Activated B cell treated with CpG ODN at 0.5 μM for 24 hours (primary cell): ENCODE results near the gene PTPN4. TPM values are rescaled to one million over a fixed set of nuclear protein-coding genes. Genes with fewer than 3 reads are reported as not detected.

Experiments used
- ATAC-seq: fragments of 200-7000 bp; cut with Tn5 transposase; one replicate; pipeline ENCODE4 v1.10.0; 2021; ENCODE audit warnings: low read depth, mild to moderate bottlenecking, moderate library complexity
- CTCF ChIA-PET: fragments of 350-600 bp; sonication (Branson Sonifier 250); formaldehyde crosslinking; loops from one replicate; lab custom pipeline; 2021; ENCODE audit warnings: antibody characterized with exemption; lab: Charles Lee
- POLR2A ChIA-PET: fragments of 350-600 bp; sonication (Branson Sonifier 250); formaldehyde crosslinking; loops from one replicate; lab custom pipeline; 2021; ENCODE audit warnings: antibody characterized with exemption; lab: Charles Lee
- DNase-seq: peaks from one replicate; pipeline ENCODE4 v3.0.0; 2022
- H3K27ac Mint-ChIP-seq: one replicate; pipeline ENCODE4 v1.8.0; 2020; ENCODE audit warnings: mixed read lengths
- H3K27me3 Mint-ChIP-seq: one replicate; pipeline ENCODE4 v1.8.0; 2021; ENCODE audit warnings: mixed read lengths
- H3K36me3 Mint-ChIP-seq: one replicate; pipeline ENCODE4 v1.8.0; 2021; ENCODE audit warnings: low read depth, mixed read lengths
- H3K4me1 Mint-ChIP-seq: one replicate; pipeline ENCODE4 v1.8.0; 2021; ENCODE audit warnings: mixed read lengths
- H3K4me3 Mint-ChIP-seq: one replicate; pipeline ENCODE4 v1.8.0; 2020; ENCODE audit warnings: mild to moderate bottlenecking, mixed read lengths
- H3K9me3 Mint-ChIP-seq: one replicate; pipeline ENCODE4 v1.8.0; 2020; ENCODE audit warnings: mixed read lengths
- CTCF ChIP-seq: fragments of 200-600 bp; IDR thresholded peaks from one replicate; pipeline ENCODE4 v1.8.0; 2022; ENCODE audit warnings: antibody characterized with exemption, mild to moderate bottlenecking
- intact Hi-C: fragments of 100-400 bp; cut with micrococcal nuclease; formaldehyde crosslinking; loops from one replicate; pipeline ENCODE4 v1.15.1; 2024
- total RNA-seq: library from RNA; stranded (reverse); gene quantifications from 2 replicates; pipeline ENCODE4 v1.2.3, GENCODE V29; 2022

Gene PTPN4
- total RNA-seq, 1 donor from 2014 or later: 41.2 TPM

GRCh38 chr2:119849838-119850565 is 90.3 kb downstream of the PTPN4 start:
- peaks cover 33% of the 10 kb centered on the region for H3K9me3 Mint-ChIP-seq
- H3K27ac Mint-ChIP-seq: no peak overlapping the region
- ATAC-seq: no peak
- peaks cover 13% of the 10 kb centered on the region for H3K4me1 Mint-ChIP-seq
- H3K4me3 Mint-ChIP-seq: no peak overlapping the region
- TF ChIP-seq CTCF: no peak
- H3K36me3 Mint-ChIP-seq: peaks cover 54% of the 10 kb centered on the region
- DNase-seq: no peak
- ChIA-PET CTCF (no interaction called here), POLR2A (no interaction called here)
- H3K27me3 Mint-ChIP-seq: no peaks in the 10 kb centered on the region
- intact Hi-C loops: no loop called here

- no peak for DNase-seq
- Mint-ChIP-seq H3K4me1 (peaks cover 15% of the 10 kb centered on the region), H3K27me3 (no peaks in the 10 kb centered on the region), H3K36me3 (peaks cover 46% of the 10 kb centered on the region), H3K4me3 (no peak overlapping the region), H3K27ac (no peak overlapping the region), H3K9me3 (peaks cover 29% of the 10 kb centered on the region)
- ATAC-seq: no peak
- ChIA-PET CTCF (no interaction called here), POLR2A (no interaction called here)
- no peak for TF ChIP-seq CTCF
- intact Hi-C loops: no loop called here
Measured at GRCh38 chr2:119852214-119852613, 92.5 kb downstream of the PTPN4 start.

- DNase-seq (no peak), ATAC-seq (no peak)
- no peak for TF ChIP-seq CTCF
- intact Hi-C loops: no loop called here
- H3K27me3 Mint-ChIP-seq: no peaks in the 10 kb centered on the region
- CTCF ChIA-PET: no interaction called here
- POLR2A ChIA-PET: no interaction called here
- no peak overlapping the region for H3K4me3 Mint-ChIP-seq
- H3K9me3 Mint-ChIP-seq: peaks cover 29% of the 10 kb centered on the region
- peaks cover 13% of the 10 kb centered on the region for H3K4me1 Mint-ChIP-seq
- no peak overlapping the region for H3K27ac Mint-ChIP-seq
- peaks cover 41% of the 10 kb centered on the region for H3K36me3 Mint-ChIP-seq
Measured at GRCh38 chr2:119853777-119854399, 94.2 kb downstream of the PTPN4 start.

- Mint-ChIP-seq H3K9me3 (peaks cover 17% of the 10 kb centered on the region), H3K27me3 (no peaks in the 10 kb centered on the region), H3K4me1 (peaks cover 25% of the 10 kb centered on the region), H3K4me3 (no peak overlapping the region), H3K27ac (no peak overlapping the region), H3K36me3 (peaks cover 16% of the 10 kb centered on the region)
- DNase-seq (no peak), ATAC-seq (no peak)
- ChIA-PET CTCF (no interaction called here), POLR2A (no interaction called here)
- TF ChIP-seq CTCF: no peak
- intact Hi-C loops: no loop called here
Measured at GRCh38 chr2:119856469-119856901, 96.8 kb downstream of the PTPN4 start.

GRCh38 chr2:119857742-119858141 is 98.0 kb downstream of the PTPN4 start:
- peaks cover 32% of the 10 kb centered on the region for H3K4me1 Mint-ChIP-seq
- H3K27ac Mint-ChIP-seq: no peak overlapping the region
- no peak overlapping the region for H3K4me3 Mint-ChIP-seq
- CTCF ChIA-PET: no interaction called here
- TF ChIP-seq CTCF: no peak
- no peaks in the 10 kb centered on the region for H3K27me3 Mint-ChIP-seq
- peaks cover 9% of the 10 kb centered on the region for H3K36me3 Mint-ChIP-seq
- POLR2A ChIA-PET: no interaction called here
- ATAC-seq (no peak), DNase-seq (no peak)
- intact Hi-C loops: no loop called here
- H3K9me3 Mint-ChIP-seq: peaks cover 10% of the 10 kb centered on the region
